HEK293T (cell line): ENCODE results near the gene CPEB4.

ENCODE experiments used
- CTCF ChIA-PET: fragments of 350-600 bp; formaldehyde crosslinking; extraction: SDS; loops from one replicate; lab custom pipeline; 2021; ENCODE audit warnings: antibody characterized with exemption, inconsistent platforms; lab: Yijun Ruan, JAX
- POLR2A ChIA-PET: fragments of 350-600 bp; formaldehyde crosslinking; extraction: SDS; loops from one replicate; lab custom pipeline; 2020; ENCODE audit warnings: antibody characterized with exemption, inconsistent platforms; lab: Yijun Ruan, JAX
- DNase-seq: peaks from one replicate; pipeline ENCODE4 v3.0.0; 2012; ENCODE audit warnings: mixed read lengths; ENCODE audit errors: extremely low spot score
- ARNT ChIP-seq: fragments of 450-650 bp; IDR thresholded peaks from 2 replicates; pipeline ENCODE4 v1.6.1; 2017; ENCODE audit warnings: mild to moderate bottlenecking
- BHLHE40 ChIP-seq: fragments of 450-650 bp; IDR thresholded peaks from 2 replicates; pipeline ENCODE4 v1.6.1; 2016; ENCODE audit warnings: mild to moderate bottlenecking, moderate library complexity, borderline replicate concordance
- CTBP1 ChIP-seq: fragments of 450-650 bp; IDR thresholded peaks from 2 replicates; pipeline ENCODE4 v1.6.1; 2016; ENCODE audit warnings: borderline replicate concordance
- ELF4 ChIP-seq: fragments of 450-650 bp; IDR thresholded peaks from 2 replicates; pipeline ENCODE4 v1.6.1; 2017; ENCODE audit warnings: antibody characterized with exemption
- FOXA1 ChIP-seq: fragments of 450-650 bp; IDR thresholded peaks from 2 replicates; pipeline ENCODE4 v1.6.1; 2016; ENCODE audit warnings: mild to moderate bottlenecking
- FOXK2 ChIP-seq: fragments of 450-650 bp; IDR thresholded peaks from 2 replicates; pipeline ENCODE4 v1.6.1; 2016; ENCODE audit warnings: mild to moderate bottlenecking
- FOXM1 ChIP-seq: fragments of 450-650 bp; IDR thresholded peaks from 2 replicates; pipeline ENCODE4 v1.6.1; 2017; ENCODE audit warnings: mild to moderate bottlenecking, borderline replicate concordance
- HDGF ChIP-seq: fragments of 450-650 bp; IDR thresholded peaks from 2 replicates; pipeline ENCODE4 v1.6.1; 2017; ENCODE audit warnings: antibody characterized with exemption, borderline replicate concordance
- L3MBTL2 ChIP-seq: fragments of 450-650 bp; conservative IDR thresholded peaks from 2 replicates; pipeline ENCODE4 v1.6.1; 2016; ENCODE audit warnings: mild to moderate bottlenecking
- LEF1 ChIP-seq: fragments of 450-650 bp; IDR thresholded peaks from 2 replicates; pipeline ENCODE4 v1.6.1; 2017; ENCODE audit warnings: mild to moderate bottlenecking, borderline replicate concordance
- NFRKB ChIP-seq: fragments of 450-650 bp; IDR thresholded peaks from 2 replicates; pipeline ENCODE4 v1.6.1; 2016; ENCODE audit warnings: mild to moderate bottlenecking, moderate library complexity
- SP1 ChIP-seq: fragments of 450-650 bp; IDR thresholded peaks from 2 replicates; pipeline ENCODE4 v1.6.1; 2017
- SUZ12 ChIP-seq: fragments of 450-650 bp; IDR thresholded peaks from 2 replicates; pipeline ENCODE4 v1.6.1; 2016; ENCODE audit warnings: mild to moderate bottlenecking
- TARDBP ChIP-seq: fragments of 450-650 bp; IDR thresholded peaks from 2 replicates; pipeline ENCODE4 v1.6.1; 2016
- ZNF384 ChIP-seq: fragments of 450-650 bp; IDR thresholded peaks from 2 replicates; pipeline ENCODE4 v1.6.1; 2016
- TF ChIP-seq, protein P1 (sequence below): fragments of 450-650 bp; IDR thresholded peaks from 2 replicates; pipeline ENCODE4 v1.6.1; 2016

The CPEB4 gene

GRCh38 chr5:173933901-173934300 lies 45.8 kb downstream of the CPEB4 start:
- POLR2A ChIA-PET = no interaction called here

GRCh38 chr5:173935396-173935795 lies 47.2 kb downstream of the CPEB4 start:
- TF ChIP-seq FOXM1 (no peak), SUZ12 (no peak), LEF1 (no peak), ZNF384 (no peak), TARDBP (no peak), FOXK2 (no peak), BHLHE40 (no peak), CTBP1 (no peak), ELF4 (no peak), SP1 (no peak), ARNT (no peak), NFRKB (no peak), HDGF (no peak)
- POLR2A ChIA-PET = no interaction called here
- CTCF ChIA-PET = interaction anchor here (0.6 to 2.3 kb wide), 3 partner anchors 10 to 362 kb away, joined by 4 to 9 read pairs (median 5); no protein-coding TSS in a partner anchor
- no peak for DNase-seq

More at GRCh38 chr5:173933901-173934300, 45.8 kb downstream of the CPEB4 start:
- no peak for TF ChIP-seq SUZ12
- TF ChIP-seq TARDBP = no peak
- TF ChIP-seq ARNT = no peak
- no peak for TF ChIP-seq L3MBTL2
- DNase-seq = no peak
- CTCF ChIA-PET = interaction anchor here (2.3 kb wide), 1 partner anchor 8 kb away, joined by 9 read pairs; no protein-coding TSS in a partner anchor

DNA sequence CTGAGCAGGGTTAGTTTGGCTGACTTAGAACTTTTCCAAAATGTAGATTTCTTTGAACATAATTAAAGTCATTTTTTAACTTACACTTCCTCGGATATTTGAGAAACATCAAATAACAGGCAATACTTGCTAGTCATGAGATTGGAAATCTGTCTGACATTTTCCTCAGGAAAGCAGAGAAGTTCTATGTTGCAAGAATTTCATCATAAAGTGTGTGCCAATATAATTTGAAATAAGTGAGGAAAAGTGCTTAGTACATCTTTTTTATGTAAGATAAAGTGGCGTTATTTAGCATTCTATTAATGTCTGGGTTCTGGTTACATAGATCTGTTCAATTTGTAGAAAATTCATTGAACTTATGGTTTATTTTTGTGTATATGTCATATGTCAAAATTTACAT lies 52.1 kb downstream of the CPEB4 start:
- CTCF ChIA-PET = no interaction called here
- TF ChIP-seq ARNT (no peak), SP1 (no peak), NFRKB (no peak), FOXM1 (no peak), CTBP1 (no peak), SUZ12 (no peak), FOXK2 (no peak), HDGF (no peak), ELF4 (no peak), LEF1 (no peak), BHLHE40 (no peak), TARDBP (no peak), ZNF384 (no peak), L3MBTL2 (no peak)
- TF ChIP-seq, protein P1, sequence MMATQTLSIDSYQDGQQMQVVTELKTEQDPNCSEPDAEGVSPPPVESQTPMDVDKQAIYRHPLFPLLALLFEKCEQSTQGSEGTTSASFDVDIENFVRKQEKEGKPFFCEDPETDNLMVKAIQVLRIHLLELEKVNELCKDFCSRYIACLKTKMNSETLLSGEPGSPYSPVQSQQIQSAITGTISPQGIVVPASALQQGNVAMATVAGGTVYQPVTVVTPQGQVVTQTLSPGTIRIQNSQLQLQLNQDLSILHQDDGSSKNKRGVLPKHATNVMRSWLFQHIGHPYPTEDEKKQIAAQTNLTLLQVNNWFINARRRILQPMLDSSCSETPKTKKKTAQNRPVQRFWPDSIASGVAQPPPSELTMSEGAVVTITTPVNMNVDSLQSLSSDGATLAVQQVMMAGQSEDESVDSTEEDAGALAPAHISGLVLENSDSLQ = no peak
- no peak for DNase-seq
- POLR2A ChIA-PET = no interaction called here

DNA sequence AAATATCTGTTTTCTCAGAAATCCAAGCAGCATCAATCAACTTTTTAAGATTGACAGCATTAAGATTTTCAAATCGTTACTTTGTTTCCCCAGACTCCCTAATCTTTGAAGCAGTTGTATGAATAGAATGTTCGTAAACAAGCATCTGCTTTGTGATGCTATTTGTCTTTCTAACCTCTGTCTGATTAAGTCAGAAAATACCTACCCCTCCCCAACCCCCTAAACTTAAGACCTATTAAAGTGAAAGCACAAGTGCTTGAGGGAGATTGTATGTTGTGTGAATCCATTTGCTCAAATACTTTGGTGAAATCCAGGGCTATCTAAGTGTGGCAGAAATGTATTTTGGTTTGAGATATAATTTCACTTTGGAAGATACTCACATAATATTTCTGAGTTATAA lies 53.0 kb downstream of the CPEB4 start:
- ChIA-PET POLR2A (no interaction called here), CTCF (interaction anchor here (1.2 kb wide), 1 partner anchor 16 kb away, joined by 5 read pairs; no protein-coding TSS in a partner anchor)
- TF ChIP-seq CTBP1 = no peak
- no peak for TF ChIP-seq HDGF
- no peak for TF ChIP-seq SUZ12
- TF ChIP-seq TARDBP = no peak
- no peak for TF ChIP-seq ARNT
- DNase-seq = no peak

GRCh38 chr5:173941758-173942401 lies 53.7 kb downstream of the CPEB4 start:
- POLR2A ChIA-PET = no interaction called here
- no peak for TF ChIP-seq L3MBTL2
- no peak for TF ChIP-seq TARDBP
- TF ChIP-seq FOXM1 = no peak
- no peak for TF ChIP-seq FOXA1
- no peak for TF ChIP-seq BHLHE40
- no peak for TF ChIP-seq HDGF
- TF ChIP-seq SP1 = no peak
- TF ChIP-seq ZNF384 = no peak
- TF ChIP-seq SUZ12 = no peak
- TF ChIP-seq, protein P1 = no peak
- TF ChIP-seq ARNT = no peak
- TF ChIP-seq FOXK2 = no peak
- no peak for TF ChIP-seq ELF4
- no peak for DNase-seq
- CTCF ChIA-PET = interaction anchor here (0.6 to 1.2 kb wide), 2 partner anchors 16 to 52 kb away, joined by 3 to 5 read pairs; no protein-coding TSS in a partner anchor

DNA sequence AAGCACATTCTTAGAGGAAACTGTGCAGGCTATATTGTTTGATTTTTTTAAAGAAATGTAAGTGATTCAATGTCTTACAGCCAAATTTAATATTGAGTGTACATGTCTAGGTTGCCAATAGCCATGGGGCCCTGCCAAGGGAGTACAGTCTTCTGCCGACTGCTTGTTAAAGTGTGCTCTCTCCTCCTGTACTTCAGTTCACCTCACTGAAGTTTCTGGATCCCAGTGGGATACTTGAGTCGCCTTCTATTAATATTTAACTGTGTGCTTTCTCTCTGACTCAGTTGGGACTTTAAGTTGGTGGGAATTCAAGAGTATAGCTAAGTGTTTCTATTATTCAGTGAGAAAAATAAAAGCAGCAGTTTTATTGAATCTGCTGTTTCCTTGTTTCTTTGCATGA lies 56.4 kb downstream of the CPEB4 start:
- POLR2A ChIA-PET = interaction anchor here (0.6 kb wide), 1 partner anchor 11 kb away, joined by 3 read pairs; no protein-coding TSS in a partner anchor
- CTCF ChIA-PET = interaction anchor here (0.7 kb wide), 1 partner anchor 368 kb away, joined by 4 read pairs; no protein-coding TSS in a partner anchor
- DNase-seq = no peak
- no peak for TF ChIP-seq FOXK2
- TF ChIP-seq HDGF = no peak
- TF ChIP-seq CTBP1 = no peak
- TF ChIP-seq TARDBP = no peak
- no peak for TF ChIP-seq SUZ12
- TF ChIP-seq ZNF384 = no peak
- no peak for TF ChIP-seq SP1
- no peak for TF ChIP-seq LEF1
- TF ChIP-seq L3MBTL2 = no peak
- TF ChIP-seq NFRKB = no peak
- no peak for TF ChIP-seq ARNT
- no peak for TF ChIP-seq FOXM1
- TF ChIP-seq FOXA1 = no peak
- TF ChIP-seq, protein P1 = no peak
- TF ChIP-seq BHLHE40 = no peak
